HepG2 (cell line): ENCODE measurements around the gene OR52H1.

ENCODE experiments used
- TF ChIP-seq, protein P1 (sequence below): sonication (generic); formaldehyde crosslinking; IDR thresholded peaks from 2 replicates; pipeline ENCODE4 v1.4.0; 2020; ENCODE audit warnings: missing genetic modification reagents
- TF ChIP-seq, protein P2 (sequence below): sonication (generic); formaldehyde crosslinking; conservative IDR thresholded peaks from 2 replicates; pipeline ENCODE4 v1.4.0; 2020; ENCODE audit warnings: missing genetic modification reagents

DNA sequence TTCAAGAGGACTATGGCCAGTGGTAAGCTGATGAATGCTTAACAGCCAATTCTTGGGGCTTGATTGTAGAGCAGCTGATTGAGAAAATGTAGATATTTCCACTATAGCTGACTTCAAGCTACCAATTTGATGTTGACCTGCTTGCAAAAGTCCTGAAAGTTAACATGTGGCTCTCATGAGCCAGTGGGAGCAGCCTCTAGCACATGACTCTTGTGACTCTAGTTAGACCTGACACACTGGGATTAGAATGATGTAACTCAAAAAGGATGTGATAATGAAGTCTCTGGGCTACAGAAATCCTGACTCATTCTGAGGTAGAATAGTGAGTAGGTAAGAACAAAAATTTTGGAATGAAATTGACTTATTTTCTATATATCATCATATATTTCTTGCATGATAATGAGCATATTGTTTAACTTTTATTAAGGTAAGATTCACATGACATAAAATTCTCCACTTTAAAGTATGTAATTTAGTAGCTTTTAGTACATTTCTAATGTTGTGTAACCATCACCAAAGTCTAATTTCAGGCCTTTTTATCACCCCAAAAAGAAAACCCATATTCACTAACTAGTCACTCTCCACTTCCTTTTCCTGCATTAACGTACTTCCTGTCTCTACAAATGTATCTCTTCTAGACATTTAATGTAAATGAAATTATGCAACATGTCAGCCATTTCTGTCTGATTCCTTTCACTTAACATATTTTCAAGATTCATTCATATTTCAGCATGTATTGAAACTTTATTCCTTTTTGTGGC, 16.1 kb upstream of the OR52H1 start:
- TF ChIP-seq, protein P1, sequence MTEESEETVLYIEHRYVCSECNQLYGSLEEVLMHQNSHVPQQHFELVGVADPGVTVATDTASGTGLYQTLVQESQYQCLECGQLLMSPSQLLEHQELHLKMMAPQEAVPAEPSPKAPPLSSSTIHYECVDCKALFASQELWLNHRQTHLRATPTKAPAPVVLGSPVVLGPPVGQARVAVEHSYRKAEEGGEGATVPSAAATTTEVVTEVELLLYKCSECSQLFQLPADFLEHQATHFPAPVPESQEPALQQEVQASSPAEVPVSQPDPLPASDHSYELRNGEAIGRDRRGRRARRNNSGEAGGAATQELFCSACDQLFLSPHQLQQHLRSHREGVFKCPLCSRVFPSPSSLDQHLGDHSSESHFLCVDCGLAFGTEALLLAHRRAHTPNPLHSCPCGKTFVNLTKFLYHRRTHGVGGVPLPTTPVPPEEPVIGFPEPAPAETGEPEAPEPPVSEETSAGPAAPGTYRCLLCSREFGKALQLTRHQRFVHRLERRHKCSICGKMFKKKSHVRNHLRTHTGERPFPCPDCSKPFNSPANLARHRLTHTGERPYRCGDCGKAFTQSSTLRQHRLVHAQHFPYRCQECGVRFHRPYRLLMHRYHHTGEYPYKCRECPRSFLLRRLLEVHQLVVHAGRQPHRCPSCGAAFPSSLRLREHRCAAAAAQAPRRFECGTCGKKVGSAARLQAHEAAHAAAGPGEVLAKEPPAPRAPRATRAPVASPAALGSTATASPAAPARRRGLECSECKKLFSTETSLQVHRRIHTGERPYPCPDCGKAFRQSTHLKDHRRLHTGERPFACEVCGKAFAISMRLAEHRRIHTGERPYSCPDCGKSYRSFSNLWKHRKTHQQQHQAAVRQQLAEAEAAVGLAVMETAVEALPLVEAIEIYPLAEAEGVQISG (CRISPR knock-in tag), result no peak
- TF ChIP-seq, protein P2, sequence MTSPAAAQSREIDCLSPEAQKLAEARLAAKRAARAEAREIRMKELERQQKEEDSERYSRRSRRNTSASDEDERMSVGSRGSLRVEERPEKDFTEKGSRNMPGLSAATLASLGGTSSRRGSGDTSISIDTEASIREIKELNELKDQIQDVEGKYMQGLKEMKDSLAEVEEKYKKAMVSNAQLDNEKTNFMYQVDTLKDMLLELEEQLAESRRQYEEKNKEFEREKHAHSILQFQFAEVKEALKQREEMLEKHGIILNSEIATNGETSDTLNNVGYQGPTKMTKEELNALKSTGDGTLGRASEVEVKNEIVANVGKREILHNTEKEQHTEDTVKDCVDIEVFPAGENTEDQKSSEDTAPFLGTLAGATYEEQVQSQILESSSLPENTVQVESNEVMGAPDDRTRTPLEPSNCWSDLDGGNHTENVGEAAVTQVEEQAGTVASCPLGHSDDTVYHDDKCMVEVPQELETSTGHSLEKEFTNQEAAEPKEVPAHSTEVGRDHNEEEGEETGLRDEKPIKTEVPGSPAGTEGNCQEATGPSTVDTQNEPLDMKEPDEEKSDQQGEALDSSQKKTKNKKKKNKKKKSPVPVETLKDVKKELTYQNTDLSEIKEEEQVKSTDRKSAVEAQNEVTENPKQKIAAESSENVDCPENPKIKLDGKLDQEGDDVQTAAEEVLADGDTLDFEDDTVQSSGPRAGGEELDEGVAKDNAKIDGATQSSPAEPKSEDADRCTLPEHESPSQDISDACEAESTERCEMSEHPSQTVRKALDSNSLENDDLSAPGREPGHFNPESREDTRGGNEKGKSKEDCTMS (CRISPR knock-in tag), result no peak
